ENCODE results near the gene DNLZ.
"Not testable (repeated sequence)": the region's sequence is repeated elsewhere in the genome, so short reads cannot be mapped to it uniquely, and the experiment has no call there.

DNLZ gene

GRCh38 chr9:136358016-136358415, 5.5 kb downstream of the DNLZ start:
- no peak for DNase-seq

GRCh38 chr9:136357202-136357725, 6.3 kb downstream of the DNLZ start:
- DNase-seq = no peak

DNA sequence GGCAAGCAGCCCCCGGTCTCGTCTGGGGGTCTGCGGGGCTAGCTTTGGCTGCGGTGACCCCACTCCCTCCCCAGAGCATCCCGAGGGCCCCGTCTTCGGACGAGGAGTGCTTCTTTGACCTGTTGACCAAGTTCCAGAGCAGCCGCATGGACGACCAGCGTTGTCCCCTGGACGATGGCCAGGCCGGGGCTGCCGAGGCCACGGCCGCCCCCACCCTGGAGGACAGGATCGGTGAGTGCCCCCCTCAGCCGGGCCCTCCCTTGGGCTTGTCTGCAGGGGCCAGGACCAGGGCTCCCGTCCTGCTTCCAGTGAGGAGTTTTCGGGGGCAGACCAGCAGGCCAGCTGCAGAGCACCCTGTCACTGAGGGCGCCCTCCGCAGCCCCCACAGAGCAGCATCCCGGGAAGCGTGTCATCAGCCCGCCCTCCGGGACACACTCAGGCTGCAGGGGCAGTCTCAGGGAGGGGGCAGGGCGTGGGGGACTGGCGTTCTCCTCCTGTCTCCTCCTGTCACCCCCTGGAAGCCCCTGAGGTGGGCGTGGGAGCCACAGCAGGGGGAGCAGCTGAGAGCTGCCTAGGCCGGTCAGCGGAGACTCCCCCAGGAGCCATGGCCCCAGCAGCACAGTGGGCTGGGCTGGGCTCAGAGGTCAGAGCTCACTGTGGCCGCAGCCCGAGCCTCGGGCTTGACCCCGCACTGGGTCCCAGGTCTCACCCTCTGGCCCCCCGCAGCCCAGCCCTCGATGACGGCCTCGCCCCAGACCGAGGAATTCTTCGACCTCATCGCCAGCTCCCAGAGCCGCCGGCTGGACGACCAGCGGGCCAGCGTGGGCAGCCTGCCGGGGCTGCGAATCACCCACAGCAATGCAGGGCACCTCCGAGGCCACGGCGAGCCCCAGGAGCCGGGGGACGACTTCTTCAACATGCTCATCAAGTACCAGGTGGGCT, 7.7 kb downstream of the DNLZ start:
- DNase-seq = no peak

DNA sequence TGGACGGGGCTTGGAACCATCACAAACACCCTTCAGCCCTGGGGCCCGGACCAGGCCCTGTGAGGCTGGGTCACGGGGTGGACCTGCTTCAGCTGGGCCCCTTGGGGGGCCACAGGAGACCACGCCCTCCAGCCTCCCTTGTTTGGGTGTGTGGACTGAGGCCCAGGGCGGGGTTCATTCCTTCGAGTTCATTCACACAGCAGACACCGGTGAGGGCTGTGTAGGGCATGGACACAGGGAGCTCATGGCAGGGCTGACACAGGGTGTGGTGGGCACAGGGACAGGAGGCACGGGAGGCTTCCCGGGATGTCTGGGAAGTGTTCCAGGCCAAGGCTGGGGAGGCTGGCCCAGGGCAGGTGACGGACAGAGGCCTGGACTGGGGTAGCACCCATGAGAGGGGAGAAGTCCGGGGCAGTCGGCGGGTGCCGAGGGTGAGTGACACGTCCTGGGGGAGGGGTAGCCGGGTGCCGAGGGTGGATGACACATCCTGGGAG, 8.9 kb downstream of the DNLZ start:
- peak; percentile 39 for DNase-seq

DNA sequence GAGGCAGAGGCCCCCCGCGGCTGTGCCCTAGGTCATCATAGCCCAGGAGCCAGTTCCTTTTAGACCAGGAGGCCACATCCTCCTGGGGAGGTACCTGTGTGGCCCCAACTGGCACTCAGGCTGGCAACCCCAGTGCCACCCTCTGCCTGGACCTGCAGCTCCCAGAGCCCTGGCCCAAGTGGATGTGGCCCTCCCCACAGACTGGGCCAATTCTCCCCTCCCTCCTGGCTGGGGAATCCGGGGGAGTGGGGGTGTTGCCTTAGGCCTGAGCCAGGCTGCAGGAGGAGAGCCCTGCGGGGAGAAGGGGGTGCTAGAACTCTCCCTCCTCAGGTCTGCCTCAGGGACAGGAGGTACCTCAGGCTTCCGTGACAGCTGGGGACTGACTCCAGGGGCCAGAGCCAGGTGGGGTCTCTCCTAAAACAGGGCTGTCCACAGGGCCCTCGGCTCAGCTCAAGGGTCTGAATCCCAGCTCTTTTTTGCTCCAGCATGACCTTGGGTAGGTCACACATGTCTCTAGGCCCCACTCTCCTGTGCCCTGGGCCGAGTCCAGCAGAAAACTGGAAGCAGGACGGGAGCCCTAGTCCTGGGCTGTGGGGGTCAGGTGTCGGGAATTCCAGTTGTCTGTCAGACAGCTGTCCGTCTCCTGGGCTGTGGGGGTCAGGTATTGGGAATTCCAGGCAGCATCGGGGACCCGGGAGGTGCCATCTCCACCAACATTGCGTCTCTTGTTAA, 9.6 kb downstream of the DNLZ start:
- DNase-seq = no peak

DNA sequence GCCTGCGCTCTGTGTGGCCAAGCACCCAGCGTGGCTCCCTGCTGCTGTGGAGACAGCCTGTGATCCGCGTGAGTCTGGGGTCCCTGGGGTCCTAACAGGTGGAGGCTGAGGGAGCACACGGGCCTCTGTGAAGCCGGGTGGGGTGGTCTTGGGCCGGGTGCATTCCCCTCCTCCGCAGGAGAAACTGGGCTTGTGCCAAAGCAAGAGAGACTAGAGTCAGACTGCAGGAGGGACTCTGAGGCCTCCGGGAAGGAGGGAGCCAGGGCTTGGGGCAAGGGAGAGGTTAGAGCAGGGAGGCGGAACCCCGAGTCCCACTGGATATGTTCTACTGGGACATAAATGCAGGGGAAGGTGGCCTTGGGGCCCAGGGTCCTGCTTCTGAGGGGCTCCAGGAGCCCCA, 10.5 kb downstream of the DNLZ start:
- DNase-seq = no peak

DNA sequence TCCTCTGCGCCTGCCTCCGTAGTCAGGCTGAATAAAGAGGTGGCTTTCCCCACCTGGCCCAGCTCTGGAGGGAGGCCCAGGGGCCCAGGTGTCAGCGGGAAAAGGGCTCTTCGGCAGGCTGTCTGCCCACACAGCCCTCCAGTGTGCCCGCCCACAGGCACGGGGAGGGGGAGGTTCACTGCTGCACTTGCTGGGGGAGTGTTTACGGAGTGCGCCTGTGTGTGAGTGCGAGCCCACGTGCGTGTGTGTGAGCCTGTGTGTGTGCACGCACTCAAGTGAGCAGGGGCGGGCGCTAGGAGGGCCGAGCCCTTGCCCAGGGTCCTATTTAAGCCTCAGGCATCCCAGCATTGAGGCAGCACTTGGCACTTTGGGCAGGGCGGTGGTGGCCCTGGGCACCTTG, 10.9 kb downstream of the DNLZ start:
- DNase-seq = no peak

GRCh38 chr9:136351868-136352267, 11.7 kb downstream of the DNLZ start:
- DNase-seq = not testable (repeated sequence)

DNA sequence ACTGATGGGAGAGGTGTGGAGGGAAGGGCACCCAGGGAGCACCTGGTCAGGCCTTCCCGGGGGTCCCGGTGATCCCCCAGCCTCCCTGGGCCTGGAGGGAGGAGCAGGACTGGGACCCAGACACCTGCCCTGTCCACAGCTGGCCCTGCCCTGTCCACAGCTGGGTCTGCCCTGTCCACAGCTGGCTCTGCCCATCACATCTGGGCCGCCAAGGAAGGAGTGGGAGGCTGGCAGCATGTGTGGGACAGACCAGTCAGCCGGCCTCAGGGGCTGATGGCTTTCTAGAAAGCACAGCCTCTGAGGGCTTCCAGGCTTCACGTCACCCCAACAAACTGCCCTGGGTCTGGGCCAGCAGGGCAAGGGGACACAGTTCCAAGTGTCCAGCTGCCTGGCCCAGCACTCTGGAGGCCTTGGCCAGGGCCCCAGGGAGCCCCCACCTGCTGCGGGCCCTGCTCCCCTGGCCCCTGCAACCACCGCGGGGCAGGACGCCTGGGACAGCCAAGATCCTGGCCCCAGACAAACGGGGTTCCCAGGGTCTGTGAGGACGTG, 12.2 kb downstream of the DNLZ start:
- no peak for DNase-seq

GRCh38 chr9:136349546-136349945, 14.0 kb downstream of the DNLZ start:
- no peak for DNase-seq

DNA sequence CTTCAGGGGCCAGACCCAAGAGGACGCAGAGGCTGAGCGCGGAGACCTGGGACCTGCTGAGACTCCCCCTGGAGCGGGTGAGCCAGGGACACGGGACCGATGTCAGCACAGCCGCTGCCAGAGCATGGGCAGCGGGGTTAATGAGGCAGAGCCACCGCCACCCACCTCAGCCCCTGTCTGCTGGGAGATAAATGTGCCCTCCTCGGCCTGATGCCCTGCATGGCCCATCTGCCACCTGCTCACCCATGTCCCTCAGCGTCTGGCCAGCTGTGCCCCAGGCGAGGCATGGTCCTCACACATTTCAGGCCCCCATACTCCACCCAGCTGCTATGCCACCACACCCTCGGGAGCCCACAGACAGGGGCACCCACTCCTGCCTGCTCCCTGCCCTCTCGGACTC, 14.9 kb downstream of the DNLZ start:
- no peak for DNase-seq

DNA sequence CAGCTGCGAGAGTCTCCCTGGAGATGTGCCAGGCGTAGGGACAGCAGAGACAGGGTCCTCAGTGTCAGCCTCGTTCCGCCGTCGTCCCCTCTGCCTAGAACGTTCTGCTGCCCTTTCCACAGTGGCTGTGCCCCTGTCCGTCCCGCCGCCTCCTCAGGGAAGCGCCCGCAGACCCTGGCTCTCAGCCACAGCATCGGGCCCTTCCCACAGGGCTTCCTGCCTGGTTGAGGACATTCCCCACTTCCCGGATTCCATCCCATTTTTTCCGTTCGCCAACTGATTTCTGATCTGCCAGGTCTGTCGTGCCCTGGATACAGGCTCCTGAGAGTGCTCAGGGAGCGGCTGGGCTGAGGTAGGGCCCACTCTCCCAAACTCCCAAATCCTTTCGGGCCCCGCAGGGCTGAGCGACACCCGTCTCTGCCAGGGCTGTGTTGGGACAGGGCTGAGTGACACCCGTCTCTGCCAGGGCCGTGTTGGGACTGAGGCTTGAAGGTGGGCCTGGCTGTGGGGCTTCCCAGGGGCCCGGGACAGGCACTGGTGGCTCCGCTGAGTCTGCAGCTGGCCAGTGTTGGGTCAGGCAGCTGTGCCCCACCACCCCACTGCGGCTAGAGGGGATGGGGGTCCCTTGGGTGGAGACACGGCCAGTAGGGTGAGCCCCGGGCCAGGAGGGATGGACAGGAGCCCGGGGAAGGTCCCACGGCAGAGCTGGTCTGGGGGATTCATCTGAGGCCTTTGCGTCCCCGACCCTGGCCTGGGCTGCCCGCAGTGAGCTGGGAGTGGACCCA, 15.9 kb downstream of the DNLZ start:
- no peak for DNase-seq

GRCh38 chr9:136346927-136347465, 16.5 kb downstream of the DNLZ start:
- DNase-seq = no peak

DNA sequence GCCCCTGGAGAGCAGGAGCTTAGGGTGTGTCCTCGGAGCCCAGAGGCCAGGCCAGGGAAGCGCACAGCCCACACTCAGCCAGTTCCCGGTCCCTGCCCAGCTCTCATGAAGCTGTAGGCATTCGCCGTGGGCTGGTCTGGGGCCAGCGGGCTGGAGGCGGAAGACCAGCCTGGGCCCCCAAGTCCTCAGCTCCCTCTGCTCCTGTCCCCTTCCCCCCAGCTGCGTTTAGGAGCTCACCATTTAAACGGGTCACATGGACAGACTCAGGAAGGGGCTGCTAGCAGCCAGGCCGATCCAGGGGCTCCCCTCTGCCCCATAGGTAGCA, 17.4 kb downstream of the DNLZ start:
- DNase-seq = no peak

DNA sequence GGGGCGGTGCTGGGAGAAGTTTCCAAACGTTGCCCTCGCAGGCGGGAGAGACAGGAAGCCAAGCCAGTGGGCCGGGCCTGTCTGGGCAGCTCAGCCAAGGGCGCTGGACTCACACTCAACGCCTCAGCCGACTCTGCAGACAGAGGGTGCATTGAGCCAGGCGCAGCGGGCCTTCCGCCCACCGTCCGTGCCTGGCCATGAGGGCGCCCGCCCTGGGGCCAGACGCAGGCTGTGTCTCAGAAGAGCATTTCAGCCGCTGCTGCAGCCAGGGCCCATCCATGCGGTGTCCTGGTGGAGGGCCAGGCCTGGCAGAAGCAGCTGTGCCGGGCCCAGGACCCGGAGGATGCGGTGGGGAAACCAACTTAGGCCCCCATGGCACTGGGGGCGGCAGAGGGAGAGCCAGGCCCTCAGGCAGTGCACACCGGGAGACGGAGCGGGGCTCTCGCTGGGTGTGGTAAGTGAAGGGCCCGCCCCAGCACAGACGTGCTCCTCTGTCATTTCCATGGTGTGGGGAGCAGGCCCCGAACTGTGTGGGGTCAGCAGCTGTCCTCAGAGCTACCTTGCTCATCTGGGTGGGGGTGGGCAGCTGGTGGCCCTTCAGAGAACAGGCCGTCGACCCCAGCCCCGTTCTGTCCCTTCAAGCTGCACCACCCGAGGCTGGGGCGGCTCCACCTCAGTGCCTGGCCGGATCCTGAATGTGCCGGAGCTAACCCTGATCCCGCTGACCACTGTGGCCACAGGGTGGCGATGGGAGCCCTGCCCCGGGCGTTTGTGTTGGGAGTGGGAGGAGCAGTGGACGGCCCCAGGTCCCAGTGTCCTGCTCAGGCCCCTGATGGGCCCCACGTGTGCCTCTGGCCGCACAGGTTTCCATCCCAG, 18.0 kb downstream of the DNLZ start:
- DNase-seq = no peak

- DNase-seq = no peak
These were observed 18.8 kb downstream of the DNLZ start for GRCh38 chr9:136344544-136345280.

- DNase-seq = no peak
These were observed 19.7 kb downstream of the DNLZ start for GRCh38 chr9:136343884-136344269.

- DNase-seq = no peak
These were observed 20.2 kb downstream of the DNLZ start for GRCh38 chr9:136343121-136343883.

- peak; percentile 60 for DNase-seq
These were observed 21.1 kb downstream of the DNLZ start for GRCh38 chr9:136342181-136343120.
